ENCODE measurements around the gene CSAG3.
"Not testable (repeated sequence)": the region's sequence is repeated elsewhere in the genome, so short reads cannot be mapped to it uniquely, and the experiment has no call there.

GRCh38 chrX:152769549-152770289, 10.7 kb downstream of the CSAG3 start, which contains the start of gene MAGEA6:
- TF ChIP-seq RAD21 (IDR thresholded peaks at IDR 0.05; ENCODE audit: low read length); CTCF (conservative IDR thresholded peaks at IDR 0.05; ENCODE audit: low read depth, low read length); MXI1 (IDR thresholded peaks at IDR 0.05; ENCODE audit: borderline replicate concordance, low read depth, low read length); RFX5 (IDR thresholded peaks at IDR 0.05; ENCODE audit: low read depth, low read length); MAZ (IDR thresholded peaks at IDR 0.05; ENCODE audit: borderline replicate concordance, low read depth, low read length): not testable (repeated sequence)

Measured in IMR-90 (cell line).